NCI-H2171 (cell line): ENCODE measurements around the gene RBM22.

ENCODE experiments used
- DNase-seq: peaks from one replicate; lab custom pipeline; 2025; lab: John Stamatoyannopoulos, UW

RBM22 gene

GRCh38 chr5:150651924-150652671 is 48.8 kb downstream of the RBM22 start:
- no peak for DNase-seq

- no peak for DNase-seq
Measured at GRCh38 chr5:150651382-150651781, 49.5 kb downstream of the RBM22 start.

GRCh38 chr5:150650021-150651006 is 50.5 kb downstream of the RBM22 start:
- no peak for DNase-seq

DNA sequence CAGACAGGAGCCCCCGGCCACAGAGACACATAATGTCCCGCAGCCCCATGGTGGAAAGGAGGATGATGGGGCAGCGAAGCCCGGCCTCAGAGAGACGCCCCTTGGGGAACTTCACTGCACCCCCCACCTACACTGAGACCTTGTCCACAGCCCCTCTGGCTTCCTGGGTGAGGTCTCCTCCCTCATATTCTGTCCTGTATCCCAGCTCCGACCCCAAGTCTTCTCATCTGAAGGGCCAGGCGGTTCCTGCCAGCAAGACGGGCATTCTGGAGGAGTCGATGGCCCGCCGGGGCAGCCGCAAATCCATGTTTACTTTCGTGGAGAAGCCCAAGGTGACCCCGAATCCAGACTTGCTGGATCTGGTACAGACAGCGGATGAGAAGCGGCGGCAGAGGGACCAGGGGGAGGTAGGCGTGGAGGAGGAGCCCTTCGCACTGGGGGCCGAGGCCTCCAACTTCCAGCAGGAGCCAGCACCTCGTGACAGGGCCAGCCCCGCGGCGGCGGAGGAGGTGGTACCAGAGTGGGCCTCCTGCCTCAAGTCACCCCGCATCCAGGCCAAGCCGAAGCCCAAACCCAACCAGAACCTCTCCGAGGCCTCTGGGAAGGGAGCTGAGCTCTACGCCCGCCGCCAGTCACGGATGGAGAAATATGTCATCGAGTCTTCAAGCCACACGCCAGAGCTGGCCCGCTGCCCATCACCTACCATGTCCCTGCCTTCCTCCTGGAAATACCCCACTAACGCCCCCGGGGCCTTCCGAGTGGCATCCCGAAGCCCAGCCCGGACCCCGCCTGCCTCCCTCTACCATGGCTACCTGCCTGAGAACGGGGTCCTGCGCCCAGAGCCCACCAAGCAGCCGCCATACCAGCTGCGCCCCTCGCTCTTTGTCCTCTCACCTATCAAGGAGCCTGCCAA is 51.5 kb downstream of the RBM22 start:
- no peak for DNase-seq

DNA sequence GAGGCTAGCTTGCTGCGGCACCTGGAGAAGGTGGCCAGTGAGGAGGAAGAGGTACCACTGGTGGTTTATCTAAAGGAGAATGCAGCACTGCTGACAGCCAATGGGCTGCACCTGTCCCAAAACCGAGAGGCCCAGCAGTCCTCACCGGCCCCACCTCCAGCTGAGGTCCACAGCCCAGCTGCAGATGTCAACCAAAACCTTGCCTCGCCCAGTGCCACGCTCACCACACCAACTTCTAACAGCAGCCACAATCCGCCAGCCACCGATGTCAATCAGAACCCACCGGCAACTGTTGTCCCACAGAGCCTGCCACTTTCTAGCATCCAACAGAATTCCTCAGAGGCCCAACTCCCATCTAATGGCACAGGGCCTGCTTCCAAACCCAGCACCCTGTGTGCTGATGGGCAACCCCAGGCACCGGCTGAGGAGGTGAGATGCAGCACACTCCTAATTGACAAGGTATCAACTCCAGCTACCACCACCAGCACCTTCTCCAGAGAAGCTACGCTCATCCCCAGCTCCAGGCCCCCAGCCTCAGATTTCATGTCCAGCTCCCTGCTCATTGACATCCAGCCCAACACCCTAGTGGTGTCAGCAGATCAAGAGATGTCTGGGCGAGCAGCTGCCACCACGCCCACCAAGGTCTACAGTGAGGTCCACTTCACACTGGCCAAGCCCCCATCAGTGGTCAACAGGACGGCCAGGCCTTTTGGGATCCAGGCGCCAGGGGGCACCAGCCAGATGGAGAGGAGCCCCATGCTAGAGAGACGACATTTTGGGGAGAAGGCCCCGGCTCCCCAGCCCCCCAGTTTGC is 52.4 kb downstream of the RBM22 start:
- DNase-seq = no peak

GRCh38 chr5:150647275-150648251 is 53.3 kb downstream of the RBM22 start:
- DNase-seq = no peak

DNA sequence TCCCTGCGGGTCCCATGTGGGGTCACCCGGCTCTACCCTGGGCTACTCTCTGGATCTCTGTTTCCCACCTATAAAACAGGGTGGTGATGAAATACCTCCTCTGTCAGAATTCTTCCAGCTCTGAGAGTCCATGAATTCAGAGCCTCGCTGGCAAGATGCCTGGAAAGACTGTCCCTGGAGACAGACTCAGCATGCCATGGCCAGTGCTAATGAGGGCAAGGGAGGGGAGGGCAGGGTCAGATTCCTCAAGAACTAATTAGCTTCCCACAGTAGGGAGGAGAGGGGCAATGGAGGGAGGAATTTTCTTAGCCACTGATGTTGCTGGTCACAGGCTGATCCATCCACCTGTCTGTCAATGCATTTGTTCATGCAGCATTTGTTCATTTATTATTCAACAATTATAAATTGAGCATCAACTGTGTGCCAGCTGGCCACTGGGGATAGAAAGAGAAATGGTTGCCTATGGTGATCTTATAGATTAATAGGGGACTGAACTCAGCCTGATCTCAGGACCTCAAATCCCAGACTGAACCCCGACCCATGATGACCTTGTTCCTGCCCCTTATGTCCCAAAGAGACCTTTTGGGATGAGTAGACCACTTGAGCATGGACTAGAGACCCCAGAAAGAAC is 55.7 kb downstream of the RBM22 start:
- DNase-seq = peak; percentile 13

DNA sequence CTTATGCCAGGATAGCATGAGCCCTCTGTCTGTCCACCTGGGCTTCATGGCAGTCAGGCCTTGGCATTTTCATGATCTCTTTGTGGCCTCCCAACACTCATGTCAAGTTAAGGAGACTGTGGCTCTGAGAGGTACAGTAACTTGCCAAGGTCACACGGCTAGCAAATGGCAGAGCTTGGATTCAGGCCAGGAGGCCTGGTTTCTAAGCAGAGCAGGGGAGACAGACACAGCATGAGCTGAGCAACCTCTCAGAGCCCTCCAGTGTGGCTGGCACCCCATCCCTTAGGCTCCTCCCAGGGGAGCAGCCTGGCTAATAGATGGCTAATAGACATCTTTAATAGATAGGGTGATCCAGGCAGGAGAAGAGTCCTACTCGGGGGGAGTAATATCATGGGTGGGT is 56.3 kb downstream of the RBM22 start:
- peak; percentile 16 for DNase-seq

DNA sequence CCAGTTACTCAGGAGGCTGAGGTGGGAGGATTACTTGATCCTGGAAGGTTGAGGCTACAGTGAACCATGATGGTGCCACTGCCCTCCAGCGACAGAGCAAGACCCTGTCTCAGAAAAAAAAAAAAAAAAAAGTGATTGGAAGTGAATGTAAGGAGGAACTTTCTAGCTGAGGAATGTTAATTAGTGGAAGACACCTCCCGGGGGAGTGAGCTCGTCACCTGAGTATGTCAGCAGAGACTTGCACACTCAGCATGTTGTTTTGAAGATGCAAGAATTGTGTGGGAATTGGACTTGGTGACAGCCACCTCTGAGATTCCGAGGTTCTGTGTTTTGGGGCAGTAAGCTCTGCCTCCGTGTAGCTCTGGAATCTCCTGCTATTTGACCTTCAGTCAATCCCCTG is 56.8 kb downstream of the RBM22 start:
- DNase-seq = no peak

DNA sequence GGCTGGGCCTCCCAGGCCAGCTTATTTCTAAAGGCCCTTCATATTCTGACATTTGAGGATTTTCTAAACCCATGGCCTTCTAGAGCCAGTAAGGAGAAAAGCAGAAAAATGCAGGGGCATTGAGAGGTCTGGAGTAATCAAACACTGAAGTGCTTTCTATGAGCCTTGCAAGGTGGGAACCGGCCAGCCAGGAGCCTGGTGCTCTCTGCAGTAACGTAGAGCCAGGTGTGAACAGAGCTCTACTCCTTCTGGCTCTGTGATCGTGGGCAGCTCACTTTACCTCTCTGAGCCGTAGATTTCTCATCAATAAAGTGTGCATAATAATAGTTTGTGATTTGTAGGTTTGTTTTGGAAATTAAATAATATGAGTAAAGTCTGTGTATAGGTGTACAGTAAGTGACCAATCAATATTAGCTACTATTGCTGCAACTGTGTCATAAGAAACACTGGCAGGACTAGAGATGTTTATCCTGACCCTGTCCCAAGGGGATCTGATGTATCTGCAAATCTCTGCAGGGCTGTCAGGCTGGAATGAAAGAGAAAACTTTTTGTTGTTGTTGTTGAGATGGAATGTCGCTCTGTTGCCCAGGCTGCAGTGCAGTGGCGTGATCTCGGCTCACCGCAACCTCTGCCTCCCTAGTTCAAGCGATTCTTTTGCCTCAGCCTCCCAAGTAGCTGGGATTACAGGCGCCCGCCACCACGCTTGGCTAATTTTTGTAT is 57.7 kb downstream of the RBM22 start:
- no peak for DNase-seq

GRCh38 chr5:150642567-150642927 is 58.3 kb downstream of the RBM22 start:
- no peak for DNase-seq

- no peak for DNase-seq
Measured at GRCh38 chr5:150641824-150642566, 58.9 kb downstream of the RBM22 start.

DNA sequence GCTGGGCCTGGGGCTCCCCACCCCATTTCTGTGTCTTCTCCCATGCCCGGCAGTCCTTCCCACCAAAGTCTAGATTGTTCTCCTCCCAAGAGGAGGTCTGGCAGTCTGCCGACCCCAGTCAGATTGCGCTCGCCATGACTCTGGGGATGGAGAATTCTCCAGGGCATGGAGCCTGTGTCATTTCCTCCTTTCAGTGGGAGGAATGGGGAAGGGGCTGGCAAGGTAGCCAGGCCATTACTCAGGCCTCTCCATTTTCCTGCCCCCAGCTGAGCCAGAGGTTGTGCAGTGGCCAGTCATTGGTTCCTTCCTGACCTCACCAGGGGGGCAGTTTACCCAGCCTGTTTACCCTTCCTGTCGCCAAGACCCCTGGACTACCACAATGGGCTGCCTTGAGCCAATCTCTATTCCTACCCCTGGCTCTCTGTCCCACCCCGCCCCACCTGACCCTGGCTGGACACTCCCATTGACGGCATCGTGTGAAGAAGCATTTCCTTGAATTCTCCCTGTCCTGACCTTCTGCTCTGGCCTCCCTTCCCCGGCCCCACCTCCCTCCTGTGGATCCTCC is 59.8 kb downstream of the RBM22 start:
- DNase-seq = no peak
